ENCODE results near the gene OXT.

GRCh38 chr20:3041854-3042409 is 29.5 kb upstream of the OXT start:
- TF ChIP-seq CTCF (conservative IDR thresholded peaks at IDR 0.05; ENCODE audit: low read depth, low read length) (no peak), RAD21 (IDR thresholded peaks at IDR 0.05; ENCODE audit: low read length) (no peak), CEBPB (IDR thresholded peaks at IDR 0.05; ENCODE audit: low read depth, low read length) (no peak), MAZ (IDR thresholded peaks at IDR 0.05; ENCODE audit: borderline replicate concordance, low read depth, low read length) (no peak)

Measured in IMR-90 (cell line).